Thymus (tissue), 11 donors: Measurements from ENCODE around the gene CPLX1. TPM values are rescaled to one million over a fixed set of nuclear protein-coding genes. Genes with fewer than 3 reads are reported as not detected.
"Not testable (repeated sequence)": the region's sequence is repeated elsewhere in the genome, so short reads cannot be mapped to it uniquely, and the experiment has no call there.

ENCODE experiments used
- DNase-seq, 9 donors: peaks; one replicate each; pipeline ENCODE4 v3.0.0-alpha.2; 2013; ENCODE audit warnings: low spot score in 9 of 9, low read depth in 6 of 9, missing footprints in 1 of 9
- H3K27ac ChIP-seq, 2 donors: one replicate each; pipeline ENCODE4 v1.5.1; 2013; ENCODE audit warnings: control low read depth in 1 of 2, low read depth in 1 of 2, low read length in 1 of 2, mild to moderate bottlenecking in 1 of 2, moderate library complexity in 1 of 2
- H3K27me3 ChIP-seq, 2 donors: one replicate each; pipeline ENCODE4 v1.5.1; 2013; ENCODE audit warnings: low read length in 1 of 2; ENCODE audit not compliant: control insufficient read depth in 2 of 2, insufficient read depth in 1 of 2
- H3K36me3 ChIP-seq, 2 donors: one replicate each; pipeline ENCODE4 v1.5.1; 2013; ENCODE audit warnings: low read length in 1 of 2, mild to moderate bottlenecking in 1 of 2, moderate library complexity in 1 of 2; ENCODE audit not compliant: control insufficient read depth in 2 of 2, insufficient read depth in 2 of 2
- H3K4me1 ChIP-seq, 2 donors: one replicate each; pipeline ENCODE4 v1.5.1; 2013; ENCODE audit warnings: low read length in 2 of 2; ENCODE audit not compliant: control insufficient read depth in 2 of 2, insufficient read depth in 2 of 2
- H3K4me3 ChIP-seq, 2 donors: one replicate each; pipeline ENCODE4 v1.5.1; 2013; ENCODE audit warnings: low read length in 2 of 2, control low read depth in 1 of 2, mild to moderate bottlenecking in 1 of 2
- H3K9me3 ChIP-seq, 2 donors: one replicate each; pipeline ENCODE4 v1.5.1; 2013; ENCODE audit warnings: low read length in 1 of 2, mild to moderate bottlenecking in 1 of 2; ENCODE audit not compliant: control insufficient read depth in 2 of 2, insufficient read depth in 1 of 2
- WGBS: extraction: QIAGEN DNeasy Blood & Tissue Kit; methylation state at CpG from one replicate; pipeline ENCODE4 v1.1.7; 2013; 5-methylcytosine and 5-hydroxymethylcytosine counted together
- polyA plus RNA-seq: library from polyadenylated mRNA; stranded (reverse); fragments of 200-250 nt; gene quantifications from one replicate; pipeline ENCODE4 v1.2.3, GENCODE V29; 2013
- total RNA-seq: library from RNA; stranded (reverse); fragments of 120-200 nt; gene quantifications from one replicate; pipeline ENCODE4 v1.2.4, GENCODE V29; 2013
- donor health status: healthy.

The CPLX1 gene
- total and polyA plus RNA-seq, 2 donors: 3.5 to 7.9 TPM

DNA sequence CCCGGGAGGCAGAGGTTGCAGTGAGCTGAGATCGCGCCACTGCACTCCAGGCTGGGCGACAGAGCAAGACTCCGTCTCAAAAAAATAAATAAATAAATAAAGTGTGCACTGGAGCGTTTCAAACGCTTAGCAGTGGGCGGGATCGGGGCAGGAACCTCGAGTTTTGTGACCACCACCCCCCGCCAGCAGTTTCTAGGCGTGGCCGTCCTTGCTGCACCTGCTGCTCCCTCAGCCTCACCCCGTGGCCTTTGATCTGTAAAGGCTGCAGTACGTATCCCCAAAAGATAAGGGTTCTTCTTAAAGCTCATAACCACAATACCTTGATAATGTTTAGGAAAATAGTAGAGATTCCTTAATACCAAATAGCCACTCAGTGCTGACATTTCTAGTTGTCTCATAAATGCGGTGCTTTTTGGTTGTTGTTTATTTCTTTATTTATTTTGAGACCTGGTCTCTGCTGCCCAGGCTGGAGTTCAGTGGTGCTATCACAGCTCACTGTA is 87.1 kb downstream of the CPLX1 start:
- Histone ChIP-seq H3K9me3 (no peaks in the 10 kb centered on the region), H3K4me3 (no peak overlapping the region), H3K27me3 (no peaks in the 10 kb centered on the region), H3K36me3 (peaks cover 60 to 77% of the 10 kb centered on the region in 2 donors), H3K27ac (no peak overlapping the region), H3K4me1 (peaks cover 0 to 3% of the 10 kb centered on the region in 2 donors)
- peak in 3 of 9 donors; percentile 5 to 38 (median 21) for DNase-seq
- 73% methylated on average over 16 of the region's 16 CpGs for WGBS

DNA sequence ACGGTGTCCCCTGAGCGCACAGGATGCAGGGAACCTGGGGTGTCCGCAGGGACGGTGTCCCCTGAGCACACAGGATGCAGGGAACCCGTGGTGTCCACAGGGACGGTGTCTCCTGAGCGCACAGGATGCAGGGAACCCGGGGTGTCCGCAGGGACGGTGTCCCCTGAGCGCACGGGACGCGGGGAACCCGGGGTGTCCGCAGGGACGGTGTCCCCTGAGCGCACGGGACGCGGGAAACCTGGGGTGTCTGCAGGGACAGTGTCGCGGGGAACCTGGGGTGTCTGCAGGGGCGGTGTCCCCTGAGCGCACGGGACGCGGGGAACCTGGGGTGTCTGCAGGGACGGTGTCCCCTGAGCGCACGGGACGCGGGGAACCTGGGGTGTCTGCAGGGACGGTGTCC is 89.4 kb downstream of the CPLX1 start:
- H3K27me3 ChIP-seq, H3K4me3 ChIP-seq, H3K9me3 ChIP-seq, DNase-seq, H3K27ac ChIP-seq, H3K4me1 ChIP-seq: not testable (repeated sequence)
- H3K36me3 ChIP-seq: peaks cover 67 to 86% of the 10 kb centered on the region in 2 donors
- WGBS: 98% methylated on average over 33 of the region's 34 CpGs

DNA sequence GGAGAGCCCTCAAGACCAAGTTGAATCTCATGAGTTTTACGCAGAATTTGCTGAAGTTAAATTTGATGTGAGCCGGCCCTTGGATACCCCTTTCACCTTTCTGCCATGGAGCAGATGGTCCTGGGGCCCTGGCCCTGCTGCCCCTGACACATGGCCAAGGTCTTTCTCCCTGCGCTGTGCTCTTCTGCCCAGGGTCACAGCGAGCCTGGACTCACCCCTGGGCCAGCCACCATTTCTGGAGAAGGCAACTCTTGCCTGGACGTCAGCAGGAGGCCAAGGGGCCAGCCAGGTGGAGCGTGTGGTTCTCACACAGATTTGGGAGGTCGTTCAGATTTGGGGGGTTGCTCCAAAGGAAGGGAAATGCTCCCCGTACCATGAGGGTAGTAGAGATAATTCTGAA is 90.3 kb downstream of the CPLX1 start:
- no peak for DNase-seq
- WGBS: 98% methylated on average over 8 of the region's 8 CpGs
- peaks cover 0 to 8% of the 10 kb centered on the region in 2 donors for H3K9me3 ChIP-seq
- peaks cover 75 to 85% of the 10 kb centered on the region in 2 donors for H3K36me3 ChIP-seq
- H3K27me3 ChIP-seq: no peaks in the 10 kb centered on the region
- H3K4me1 ChIP-seq: peaks cover 0 to 3% of the 10 kb centered on the region in 2 donors
- no peak overlapping the region for H3K4me3 ChIP-seq
- H3K27ac ChIP-seq: no peak overlapping the region

Other genes starting within 250 kb of the CPLX1 start
- 0.05 TPM for gene TMEM271, start 249.8 kb downstream of the CPLX1 start, total RNA-seq
- gene TMEM271, start 249.8 kb downstream of the CPLX1 start, polyA plus RNA-seq: 0.02 TPM
- 22.5 TPM for gene PDE6B, start 200.6 kb downstream of the CPLX1 start, total RNA-seq
- gene PDE6B, start 200.6 kb downstream of the CPLX1 start, polyA plus RNA-seq: 7.7 TPM
- gene ATP5ME, start 151.9 kb downstream of the CPLX1 start, total RNA-seq: 602 TPM
- 492 TPM for gene ATP5ME, start 151.9 kb downstream of the CPLX1 start, polyA plus RNA-seq
- 34.1 TPM for gene MYL5, start 151.6 kb downstream of the CPLX1 start, total RNA-seq
- 32.9 TPM for gene MYL5, start 151.6 kb downstream of the CPLX1 start, polyA plus RNA-seq
- gene SLC49A3, start 137.0 kb downstream of the CPLX1 start, total RNA-seq: 1.2 TPM
- gene SLC49A3, start 137.0 kb downstream of the CPLX1 start, polyA plus RNA-seq: 4.8 TPM
- gene PCGF3, start 120.3 kb downstream of the CPLX1 start, total RNA-seq: 30.6 TPM
- 93.4 TPM for gene PCGF3, start 120.3 kb downstream of the CPLX1 start, polyA plus RNA-seq
- gene GAK, start 106.2 kb upstream of the CPLX1 start, total RNA-seq: 47.5 TPM
- gene GAK, start 106.2 kb upstream of the CPLX1 start, polyA plus RNA-seq: 230 TPM
- gene TMEM175, start 106.3 kb upstream of the CPLX1 start, total RNA-seq: 10.9 TPM
- gene TMEM175, start 106.3 kb upstream of the CPLX1 start, polyA plus RNA-seq: 87.1 TPM
- gene DGKQ, start 147.4 kb upstream of the CPLX1 start, total RNA-seq: 11.3 TPM
- gene DGKQ, start 147.4 kb upstream of the CPLX1 start, polyA plus RNA-seq: 24.1 TPM
- gene IDUA, start 160.9 kb upstream of the CPLX1 start, total RNA-seq: 12.6 TPM
- gene IDUA, start 160.9 kb upstream of the CPLX1 start, polyA plus RNA-seq: 27.4 TPM
- gene SLC26A1, start 167.3 kb upstream of the CPLX1 start, total RNA-seq: 0.14 TPM
- 0.41 TPM for gene SLC26A1, start 167.3 kb upstream of the CPLX1 start, polyA plus RNA-seq
- 1.7 TPM for gene FGFRL1, start 185.5 kb upstream of the CPLX1 start, total RNA-seq
- 6.2 TPM for gene FGFRL1, start 185.5 kb upstream of the CPLX1 start, polyA plus RNA-seq